ENCODE data around the gene DTX4.

The DTX4 gene

GRCh38 chr11:59175091-59175501 is 3.2 kb downstream of the DTX4 start:
- Mint-ChIP-seq H3K27me3 (ENCODE audit: low read depth, poor library complexity) (peaks cover 3% of the 10 kb centered on the region), H3K27ac (peak overlapping the region; percentile 56), H3K4me1 (peaks cover 34% of the 10 kb centered on the region), H3K4me3 (peak overlapping the region; percentile 94), H3K36me3 (ENCODE audit: low read depth) (peaks cover 27% of the 10 kb centered on the region), H3K9me3 (peaks cover 9% of the 10 kb centered on the region)
- no peak for DNase-seq
- no peak for TF ChIP-seq CTCF (IDR thresholded peaks at IDR 0.05)

- Mint-ChIP-seq H3K9me3 (peaks cover 9% of the 10 kb centered on the region), H3K27ac (no peak overlapping the region), H3K27me3 (ENCODE audit: low read depth, poor library complexity) (peaks cover 8% of the 10 kb centered on the region), H3K36me3 (ENCODE audit: low read depth) (peaks cover 27% of the 10 kb centered on the region), H3K4me1 (peaks cover 34% of the 10 kb centered on the region), H3K4me3 (no peak overlapping the region)
- TF ChIP-seq CTCF (IDR thresholded peaks at IDR 0.05), result no peak
- no peak for DNase-seq
Measured at GRCh38 chr11:59176330-59176729, 4.4 kb downstream of the DTX4 start.

GRCh38 chr11:59178402-59178801 is 6.5 kb downstream of the DTX4 start:
- H3K36me3 Mint-ChIP-seq (ENCODE audit: low read depth), result peaks cover 44% of the 10 kb centered on the region
- H3K27me3 Mint-ChIP-seq (ENCODE audit: low read depth, poor library complexity), result peaks cover 5% of the 10 kb centered on the region
- H3K4me1 Mint-ChIP-seq, result peaks cover 26% of the 10 kb centered on the region
- peak overlapping the region; percentile 72 for H3K27ac Mint-ChIP-seq
- H3K9me3 Mint-ChIP-seq, result peaks cover 9% of the 10 kb centered on the region
- H3K4me3 Mint-ChIP-seq, result no peak overlapping the region
- no peak for DNase-seq
- TF ChIP-seq CTCF (IDR thresholded peaks at IDR 0.05), result no peak

- Mint-ChIP-seq H3K4me1 (peaks cover 19% of the 10 kb centered on the region), H3K36me3 (ENCODE audit: low read depth) (peaks cover 49% of the 10 kb centered on the region), H3K4me3 (no peak overlapping the region), H3K27me3 (ENCODE audit: low read depth, poor library complexity) (peaks cover 5% of the 10 kb centered on the region), H3K9me3 (peaks cover 9% of the 10 kb centered on the region), H3K27ac (no peak overlapping the region)
- DNase-seq, result no peak
- no peak for TF ChIP-seq CTCF (IDR thresholded peaks at IDR 0.05)
Measured at GRCh38 chr11:59179121-59179520, 7.2 kb downstream of the DTX4 start.

GRCh38 chr11:59180168-59180776 is 8.3 kb downstream of the DTX4 start:
- no peak for TF ChIP-seq CTCF (IDR thresholded peaks at IDR 0.05)
- H3K27ac Mint-ChIP-seq, result no peak overlapping the region
- H3K4me3 Mint-ChIP-seq, result no peak overlapping the region
- H3K36me3 Mint-ChIP-seq (ENCODE audit: low read depth), result peaks cover 49% of the 10 kb centered on the region
- H3K9me3 Mint-ChIP-seq, result peaks cover 9% of the 10 kb centered on the region
- no peak for DNase-seq
- peaks cover 18% of the 10 kb centered on the region for H3K4me1 Mint-ChIP-seq
- peaks cover 5% of the 10 kb centered on the region for H3K27me3 Mint-ChIP-seq (ENCODE audit: low read depth, poor library complexity)

GRCh38 chr11:59180907-59181306 is 9.0 kb downstream of the DTX4 start:
- no peak for DNase-seq
- peaks cover 5% of the 10 kb centered on the region for H3K27me3 Mint-ChIP-seq (ENCODE audit: low read depth, poor library complexity)
- TF ChIP-seq CTCF (IDR thresholded peaks at IDR 0.05), result no peak
- peaks cover 9% of the 10 kb centered on the region for H3K9me3 Mint-ChIP-seq
- no peak overlapping the region for H3K4me3 Mint-ChIP-seq
- H3K4me1 Mint-ChIP-seq, result peaks cover 15% of the 10 kb centered on the region
- H3K27ac Mint-ChIP-seq, result no peak overlapping the region
- H3K36me3 Mint-ChIP-seq (ENCODE audit: low read depth), result peaks cover 49% of the 10 kb centered on the region
